Measurements from ENCODE around the gene WWOX.
A peak's percentile ranks its signal among the peaks of the same experiment; 100 is the strongest.

WWOX gene

DNA sequence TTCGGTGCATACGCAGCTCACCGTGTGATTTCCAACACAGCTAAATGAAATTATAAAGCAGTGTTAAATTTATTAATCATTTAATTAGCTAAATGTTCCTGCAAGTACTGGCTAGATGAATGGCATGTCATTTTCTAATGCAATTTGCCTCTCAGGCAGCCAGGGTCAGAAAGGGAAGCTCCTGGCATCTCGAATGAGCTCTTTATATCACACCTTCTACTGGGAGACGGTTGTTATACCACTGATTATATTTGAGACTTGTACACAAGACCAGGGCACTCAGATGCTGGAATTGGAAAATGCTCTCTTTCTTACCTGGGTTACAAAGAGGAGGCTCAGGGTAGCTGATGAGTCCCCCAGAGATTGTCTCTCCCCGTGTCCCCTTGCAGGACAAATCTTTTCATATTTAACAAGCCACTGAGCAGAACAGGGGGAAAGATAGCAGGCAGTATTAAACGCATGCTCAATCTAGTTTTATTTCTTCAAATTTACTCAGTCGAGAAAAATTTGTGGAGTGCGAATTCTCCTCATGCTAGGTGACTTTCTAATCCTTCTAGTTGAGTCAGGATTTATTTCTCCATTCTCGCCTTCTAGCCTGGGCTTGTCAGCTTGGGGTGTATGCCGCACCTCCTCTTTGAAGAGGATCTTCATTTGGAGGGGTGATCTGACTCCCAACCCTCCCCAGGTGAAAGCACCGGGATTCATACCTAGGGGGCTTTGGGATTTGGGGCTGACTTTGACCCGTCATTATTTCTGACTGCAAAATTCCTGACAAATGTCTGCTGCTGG, 1060.0 kb downstream of the WWOX start:
- H3K36me3 Mint-ChIP-seq, result no peaks in the 10 kb centered on the region
- H3K4me3 Mint-ChIP-seq, result no peak overlapping the region
- H3K27me3 Mint-ChIP-seq, result no peaks in the 10 kb centered on the region
- peaks cover 33% of the 10 kb centered on the region for H3K4me1 Mint-ChIP-seq
- no peak overlapping the region for H3K27ac Mint-ChIP-seq
- no peaks in the 10 kb centered on the region for H3K9me3 Mint-ChIP-seq

- H3K36me3 Mint-ChIP-seq, result peaks cover 3% of the 10 kb centered on the region
- H3K4me1 Mint-ChIP-seq, result peaks cover 14% of the 10 kb centered on the region
- no peaks in the 10 kb centered on the region for H3K27me3 Mint-ChIP-seq
- H3K4me3 Mint-ChIP-seq, result peak overlapping the region; percentile 70
- H3K9me3 Mint-ChIP-seq, result peaks cover 3% of the 10 kb centered on the region
- no peak overlapping the region for H3K27ac Mint-ChIP-seq
Observed at GRCh38 chr16:79162977-79163376, 1063.5 kb downstream of the WWOX start.

- no peaks in the 10 kb centered on the region for H3K27me3 Mint-ChIP-seq
- no peak overlapping the region for H3K27ac Mint-ChIP-seq
- peaks cover 5% of the 10 kb centered on the region for H3K36me3 Mint-ChIP-seq
- H3K4me3 Mint-ChIP-seq, result peak overlapping the region; percentile 70
- H3K9me3 Mint-ChIP-seq, result peaks cover 3% of the 10 kb centered on the region
- peaks cover 12% of the 10 kb centered on the region for H3K4me1 Mint-ChIP-seq
Observed at GRCh38 chr16:79163691-79164387, 1064.4 kb downstream of the WWOX start.

GRCh38 chr16:79164388-79164995, 1065.0 kb downstream of the WWOX start:
- peaks cover 3% of the 10 kb centered on the region for H3K9me3 Mint-ChIP-seq
- no peak overlapping the region for H3K27ac Mint-ChIP-seq
- H3K36me3 Mint-ChIP-seq, result peaks cover 5% of the 10 kb centered on the region
- peaks cover 12% of the 10 kb centered on the region for H3K4me1 Mint-ChIP-seq
- no peaks in the 10 kb centered on the region for H3K27me3 Mint-ChIP-seq
- H3K4me3 Mint-ChIP-seq, result no peak overlapping the region

DNA sequence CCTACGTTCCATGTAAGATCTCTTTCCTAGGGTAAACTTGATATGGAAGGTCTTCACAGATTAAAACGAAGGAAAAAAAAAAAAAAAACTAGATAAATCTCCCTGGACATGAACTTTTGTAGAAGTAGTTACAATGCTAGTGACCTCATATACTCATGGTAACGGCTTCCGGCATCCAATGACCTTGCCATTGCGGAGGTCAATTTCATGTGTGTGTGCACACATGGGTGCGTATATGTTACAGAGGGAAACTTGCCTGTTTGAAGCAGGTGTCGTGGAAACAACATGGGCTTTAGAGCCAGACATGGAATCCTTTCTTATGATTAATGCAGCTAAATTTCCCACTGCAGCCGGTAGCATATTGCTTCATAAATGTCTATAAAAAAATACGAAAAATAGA, 1065.6 kb downstream of the WWOX start:
- Mint-ChIP-seq H3K4me3 (no peak overlapping the region), H3K9me3 (peaks cover 3% of the 10 kb centered on the region), H3K36me3 (peaks cover 5% of the 10 kb centered on the region), H3K4me1 (peaks cover 12% of the 10 kb centered on the region), H3K27ac (no peak overlapping the region), H3K27me3 (no peaks in the 10 kb centered on the region)

DNA sequence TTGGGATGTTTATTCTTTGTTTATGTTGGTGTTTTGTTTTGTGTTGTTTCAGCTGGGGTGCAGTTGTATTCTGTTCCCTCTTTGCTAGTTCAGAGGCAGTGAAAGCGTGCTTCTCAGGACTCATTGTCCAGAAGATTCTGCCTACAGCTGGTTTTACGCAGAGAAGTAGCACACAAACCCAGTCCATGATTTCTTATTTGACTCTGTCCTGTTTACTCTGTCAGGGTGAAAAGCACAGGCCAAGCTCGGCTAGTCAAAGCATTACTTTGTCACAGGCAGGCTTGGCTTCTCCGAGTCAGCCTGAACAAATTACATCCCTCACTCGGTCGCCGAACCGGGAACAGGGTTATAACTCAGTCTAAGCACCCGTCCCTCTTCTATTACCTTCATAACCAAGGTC, 1066.1 kb downstream of the WWOX start:
- H3K9me3 Mint-ChIP-seq, result peaks cover 3% of the 10 kb centered on the region
- no peak overlapping the region for H3K27ac Mint-ChIP-seq
- peaks cover 5% of the 10 kb centered on the region for H3K36me3 Mint-ChIP-seq
- no peak overlapping the region for H3K4me3 Mint-ChIP-seq
- peaks cover 12% of the 10 kb centered on the region for H3K4me1 Mint-ChIP-seq
- no peaks in the 10 kb centered on the region for H3K27me3 Mint-ChIP-seq

GRCh38 chr16:79167893-79168292, 1068.4 kb downstream of the WWOX start:
- no peaks in the 10 kb centered on the region for H3K27me3 Mint-ChIP-seq
- H3K36me3 Mint-ChIP-seq, result peaks cover 5% of the 10 kb centered on the region
- no peak overlapping the region for H3K4me3 Mint-ChIP-seq
- H3K27ac Mint-ChIP-seq, result no peak overlapping the region
- peaks cover 11% of the 10 kb centered on the region for H3K4me1 Mint-ChIP-seq
- peaks cover 3% of the 10 kb centered on the region for H3K9me3 Mint-ChIP-seq

DNA sequence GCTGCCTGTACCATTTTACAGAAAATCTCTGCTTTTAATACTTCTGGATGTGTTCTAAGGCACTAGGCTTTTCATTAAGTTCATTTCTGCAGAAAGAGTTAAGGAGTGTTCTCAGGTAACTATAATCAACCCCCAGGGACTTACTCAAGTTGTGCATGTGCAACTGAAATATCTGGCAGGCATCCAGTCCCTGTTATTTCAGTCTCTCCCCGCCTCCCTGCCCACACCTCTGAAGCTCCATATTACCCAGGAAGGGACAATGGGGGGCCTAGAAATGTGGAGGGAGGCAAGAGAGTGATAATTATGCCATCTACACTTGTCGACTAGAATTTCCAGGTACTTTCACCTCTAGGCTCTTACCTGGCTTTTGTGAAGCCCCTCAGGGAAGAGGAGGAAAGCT, 1068.9 kb downstream of the WWOX start:
- H3K27ac Mint-ChIP-seq, result no peak overlapping the region
- peaks cover 5% of the 10 kb centered on the region for H3K36me3 Mint-ChIP-seq
- no peak overlapping the region for H3K4me3 Mint-ChIP-seq
- H3K27me3 Mint-ChIP-seq, result no peaks in the 10 kb centered on the region
- H3K4me1 Mint-ChIP-seq, result peaks cover 6% of the 10 kb centered on the region
- peaks cover 3% of the 10 kb centered on the region for H3K9me3 Mint-ChIP-seq

DNA sequence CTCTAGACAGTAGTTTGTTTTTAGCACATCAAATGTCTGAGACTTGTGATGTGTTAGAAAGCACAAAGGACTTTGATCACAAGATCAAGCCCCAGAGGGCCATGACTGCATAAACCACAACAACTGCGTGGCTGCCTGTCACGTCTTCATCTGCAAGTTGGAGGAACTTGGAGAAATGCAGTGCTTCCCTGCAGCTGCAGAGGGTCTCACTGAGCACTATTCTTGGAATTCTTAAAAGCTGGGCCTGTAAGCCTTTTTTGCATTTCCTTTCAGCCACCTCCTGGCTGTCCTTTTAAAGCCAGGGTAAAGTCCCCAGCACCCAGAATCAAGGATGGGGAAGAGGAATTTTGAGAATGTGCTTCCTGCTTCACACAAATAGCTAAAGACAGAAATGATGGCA, 1069.8 kb downstream of the WWOX start:
- Mint-ChIP-seq H3K4me1 (no peaks in the 10 kb centered on the region), H3K36me3 (peaks cover 5% of the 10 kb centered on the region), H3K9me3 (peaks cover 3% of the 10 kb centered on the region), H3K4me3 (no peak overlapping the region), H3K27me3 (no peaks in the 10 kb centered on the region), H3K27ac (no peak overlapping the region)

DNA sequence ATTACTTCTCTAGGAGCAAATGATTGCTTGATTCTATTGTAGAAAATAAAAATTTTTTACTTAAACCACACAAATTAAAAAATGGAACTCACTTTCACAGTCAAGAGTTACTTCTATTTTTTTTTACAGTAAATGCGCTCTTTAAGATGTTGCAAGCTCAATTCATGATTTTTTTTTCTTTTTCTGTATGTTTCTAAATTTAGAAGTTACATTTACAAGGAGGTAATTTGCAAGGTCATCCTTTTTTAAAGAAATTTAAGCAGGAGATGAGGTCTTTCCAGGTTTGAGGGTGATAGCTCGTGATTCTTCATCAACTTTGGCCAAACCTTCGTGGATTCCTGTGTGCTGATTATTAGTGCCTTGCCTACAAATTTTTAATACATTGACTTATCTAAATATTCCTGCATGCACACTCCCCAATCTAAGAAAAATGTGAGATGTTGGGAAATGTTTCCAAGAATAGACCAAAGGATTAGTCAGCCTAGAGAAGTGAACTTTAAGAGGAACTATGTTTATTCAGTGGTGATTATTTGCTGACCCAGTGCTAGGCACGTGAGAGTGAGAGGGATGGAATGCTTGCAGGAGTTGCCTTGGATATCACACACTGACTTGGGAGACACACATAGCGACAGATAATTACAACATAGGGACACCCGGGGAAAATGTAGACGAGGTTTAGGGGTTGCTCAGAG, 1071.2 kb downstream of the WWOX start:
- Mint-ChIP-seq H3K36me3 (peaks cover 7% of the 10 kb centered on the region), H3K27ac (no peak overlapping the region), H3K27me3 (peaks cover 1% of the 10 kb centered on the region), H3K4me3 (no peak overlapping the region), H3K9me3 (peaks cover 7% of the 10 kb centered on the region), H3K4me1 (peaks cover 1% of the 10 kb centered on the region)

DNA sequence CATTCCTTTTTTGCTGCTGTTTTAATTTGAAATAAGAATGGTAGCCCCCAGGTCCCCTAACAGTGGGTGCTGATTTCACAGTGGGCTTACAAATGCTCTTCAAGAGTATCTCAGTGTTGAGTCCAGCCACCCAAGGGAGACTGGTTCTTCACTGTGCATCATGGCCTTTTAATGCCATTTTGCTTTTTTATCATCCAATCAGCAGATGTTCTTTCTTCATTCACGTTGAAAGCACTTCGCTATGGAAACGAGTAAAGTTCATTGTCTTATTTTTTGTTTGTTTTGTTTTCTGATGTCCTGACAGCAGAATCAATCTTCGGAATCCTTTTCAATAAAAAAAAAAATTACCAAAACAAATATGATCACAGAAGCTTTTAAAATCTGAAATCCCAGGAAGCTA, 1072.0 kb downstream of the WWOX start:
- Mint-ChIP-seq H3K27ac (no peak overlapping the region), H3K9me3 (peaks cover 15% of the 10 kb centered on the region), H3K36me3 (peaks cover 8% of the 10 kb centered on the region), H3K4me3 (no peak overlapping the region), H3K27me3 (peaks cover 2% of the 10 kb centered on the region), H3K4me1 (peaks cover 3% of the 10 kb centered on the region)

GRCh38 chr16:79171931-79172705, 1072.7 kb downstream of the WWOX start:
- H3K27ac Mint-ChIP-seq, result no peak overlapping the region
- H3K4me3 Mint-ChIP-seq, result no peak overlapping the region
- H3K9me3 Mint-ChIP-seq, result peaks cover 16% of the 10 kb centered on the region
- peaks cover 3% of the 10 kb centered on the region for H3K4me1 Mint-ChIP-seq
- H3K36me3 Mint-ChIP-seq, result peaks cover 8% of the 10 kb centered on the region
- peaks cover 2% of the 10 kb centered on the region for H3K27me3 Mint-ChIP-seq

GRCh38 chr16:79172976-79173500, 1073.6 kb downstream of the WWOX start:
- peaks cover 13% of the 10 kb centered on the region for H3K9me3 Mint-ChIP-seq
- H3K27me3 Mint-ChIP-seq, result peaks cover 2% of the 10 kb centered on the region
- H3K4me3 Mint-ChIP-seq, result no peak overlapping the region
- no peak overlapping the region for H3K27ac Mint-ChIP-seq
- H3K36me3 Mint-ChIP-seq, result peaks cover 9% of the 10 kb centered on the region
- H3K4me1 Mint-ChIP-seq, result peaks cover 3% of the 10 kb centered on the region

- H3K27me3 Mint-ChIP-seq, result peaks cover 2% of the 10 kb centered on the region
- peaks cover 13% of the 10 kb centered on the region for H3K9me3 Mint-ChIP-seq
- H3K4me3 Mint-ChIP-seq, result no peak overlapping the region
- H3K36me3 Mint-ChIP-seq, result peaks cover 7% of the 10 kb centered on the region
- no peak overlapping the region for H3K27ac Mint-ChIP-seq
- H3K4me1 Mint-ChIP-seq, result peaks cover 3% of the 10 kb centered on the region
Observed at GRCh38 chr16:79173919-79174318, 1074.5 kb downstream of the WWOX start.

Data from activated naive CD4-positive, alpha-beta T cell treated with anti-CD3 and anti-CD28 coated beads, Interleukin-2, amount 50 U/mL, for 24 hours (primary cell).